ENCODE data around the gene FAM181A. TPM values are rescaled to one million over a fixed set of nuclear protein-coding genes. Genes with fewer than 3 reads are reported as not detected.

Gene FAM181A
- total and polyA plus RNA-seq, 10 of the 15 experiments (the other 5 are each of a cell fraction or from before 2014, with no cell fraction given): not detected

DNA sequence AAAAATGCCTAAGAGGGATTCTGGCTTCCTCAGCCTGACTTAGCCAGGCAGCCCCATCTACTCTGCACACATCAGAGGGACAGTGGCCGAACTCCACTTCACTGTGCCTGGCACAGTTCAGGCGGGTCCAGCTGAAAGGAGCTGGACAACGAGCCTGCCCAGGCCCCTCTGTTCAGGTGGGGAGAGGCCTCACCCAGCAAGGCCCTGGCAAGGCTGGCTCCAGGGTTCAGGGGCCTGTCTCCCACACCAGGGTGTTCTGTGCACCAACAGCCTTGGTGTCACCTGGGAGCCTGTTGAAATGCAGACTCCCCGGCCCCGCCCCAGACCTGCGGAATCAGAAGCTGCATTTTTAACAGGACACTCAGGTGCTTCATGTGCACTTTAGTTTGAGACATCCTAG is 9.8 kb downstream of the FAM181A start:
- WGBS (ENCODE audit: insufficient coverage, insufficient replicate concordance, low lambda C conversion rate, missing lambda C conversion rate): 70% methylated on average over 6 of the region's 6 CpGs
- CTCF ChIA-PET: interaction anchor here (0.6 to 12.1 kb wide), 11 partner anchors 12 to 283 kb away, joined by 3 to 541 read pairs (median 6); partner anchors contain the start of genes ASB2 and CCDC197
- Histone ChIP-seq H3K9ac (ENCODE audit: control insufficient read depth, insufficient read depth, low read length) (no peak overlapping the region), H3K4me3 (no peak overlapping the region), H3K79me2 (ENCODE audit: control insufficient read depth, insufficient read depth, low read length) (no peaks in the 10 kb centered on the region), H3K4me2 (ENCODE audit: control insufficient read depth, insufficient read depth) (no peak overlapping the region), H3K27ac (ENCODE audit: control insufficient read depth, insufficient read depth) (no peak overlapping the region), H3K27me3 (replicated peaks in 1 of 2; ENCODE audit: control insufficient read depth in 2 of 2, insufficient read depth in 2 of 2, low read length in 1 of 2) (no peaks in the 10 kb centered on the region), H2AFZ (ENCODE audit: control insufficient read depth, low read depth, low read length) (no peak overlapping the region), H3K4me1 (ENCODE audit: control insufficient read depth, insufficient read depth, low read length) (peaks cover 8% of the 10 kb centered on the region), H4K20me1 (ENCODE audit: control insufficient read depth, insufficient read depth) (no peaks in the 10 kb centered on the region), H3K36me3 (ENCODE audit: control insufficient read depth in 2 of 2, insufficient read depth in 2 of 2, low read length in 1 of 2) (peaks cover 2 to 3% of the 10 kb centered on the region in 2 experiments; a peak in 3 of 4 replicates), H3K9me3 (replicated peaks; ENCODE audit: control insufficient read depth, insufficient read depth, low read length) (no peaks in the 10 kb centered on the region; the same call in 2 of the 3 replicates)
- RAD21 ChIA-PET (ENCODE audit: unreplicated experiment): interaction anchor here (9.0 to 13.9 kb wide), 2 partner anchors 33 to 65 kb away, joined by 209 to 344 read pairs; partner anchors contain the start of gene CCDC197
- ATAC-seq: no peak
- TF ChIP-seq EP300 (IDR thresholded peaks at IDR 0.05; ENCODE audit: borderline replicate concordance in 1 of 2, control insufficient read depth in 1 of 2, low read depth in 2 of 2, low read length in 2 of 2) (no peak), ASH2L (IDR thresholded peaks at IDR 0.05; ENCODE audit: borderline replicate concordance, low read depth) (no peak), EED (IDR thresholded peaks at IDR 0.05; ENCODE audit: low read depth) (no peak), ZBED1 (IDR thresholded peaks at IDR 0.05; ENCODE audit: borderline replicate concordance) (no peak), TCF12 (IDR thresholded peaks at IDR 0.05; ENCODE audit: low read depth, low read length) (no peak), ZZZ3 (IDR thresholded peaks at IDR 0.05; ENCODE audit: control insufficient read depth, insufficient read length, low read depth) (no peak), TBL1XR1 (IDR thresholded peaks at IDR 0.05; ENCODE audit: low read depth, low read length) (no peak), MYB (IDR thresholded peaks at IDR 0.05; ENCODE audit: borderline replicate concordance, low read depth, low read length) (no peak)
- no TSS peak for BruUV-seq (replicated peaks)
- no peak for DNase-seq (ENCODE audit: low read depth, low spot score)
- SMC1A ChIA-PET (ENCODE audit: uncharacterized antibody, unreplicated experiment): interaction anchor here (1.0 to 10.5 kb wide), 10 partner anchors 18 to 282 kb away, joined by 3 to 184 read pairs (median 6); partner anchors contain the start of gene CCDC197
- POLR2A ChIA-PET: no interaction called here
- FAIRE-seq: no peak
- in situ Hi-C loops (cut with MboI) (no loop called here), intact Hi-C loops (cut with micrococcal nuclease; ENCODE audit: unreplicated experiment) (no loop called here)
